ENCODE results near the gene MIA3.

DNA sequence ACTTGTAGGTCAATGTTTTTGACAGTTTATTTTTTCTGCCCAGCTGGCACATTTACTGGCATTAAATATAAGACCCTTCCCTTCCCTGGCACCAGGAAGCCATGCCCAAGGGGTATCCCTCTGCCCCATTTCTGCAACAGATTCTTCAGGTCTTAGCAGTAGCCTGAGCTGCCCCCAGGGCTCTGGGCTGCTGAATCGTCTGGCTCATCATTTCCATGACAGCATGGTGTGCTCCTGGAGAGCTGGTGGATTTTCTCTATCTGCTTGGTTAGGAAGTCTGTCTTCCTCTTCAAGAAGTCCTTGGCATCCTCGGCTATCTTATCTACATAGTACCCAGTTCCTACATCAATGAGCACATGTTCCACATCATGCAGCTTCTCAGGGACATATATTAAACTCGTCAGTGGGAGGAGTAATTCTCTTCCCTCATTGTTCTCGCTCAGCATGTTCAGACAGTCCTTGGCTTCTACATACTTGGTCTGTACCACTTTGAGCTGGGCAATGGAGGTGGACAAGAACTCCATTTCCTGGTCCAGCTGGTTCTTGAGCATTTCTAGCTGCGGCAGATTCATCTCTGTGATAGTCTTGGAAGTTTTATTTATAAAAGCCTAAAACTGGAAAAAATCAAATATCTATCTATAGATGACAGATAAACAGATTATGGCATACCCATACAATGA is 23.5 kb downstream of the MIA3 start:
- TF ChIP-seq, protein P1, sequence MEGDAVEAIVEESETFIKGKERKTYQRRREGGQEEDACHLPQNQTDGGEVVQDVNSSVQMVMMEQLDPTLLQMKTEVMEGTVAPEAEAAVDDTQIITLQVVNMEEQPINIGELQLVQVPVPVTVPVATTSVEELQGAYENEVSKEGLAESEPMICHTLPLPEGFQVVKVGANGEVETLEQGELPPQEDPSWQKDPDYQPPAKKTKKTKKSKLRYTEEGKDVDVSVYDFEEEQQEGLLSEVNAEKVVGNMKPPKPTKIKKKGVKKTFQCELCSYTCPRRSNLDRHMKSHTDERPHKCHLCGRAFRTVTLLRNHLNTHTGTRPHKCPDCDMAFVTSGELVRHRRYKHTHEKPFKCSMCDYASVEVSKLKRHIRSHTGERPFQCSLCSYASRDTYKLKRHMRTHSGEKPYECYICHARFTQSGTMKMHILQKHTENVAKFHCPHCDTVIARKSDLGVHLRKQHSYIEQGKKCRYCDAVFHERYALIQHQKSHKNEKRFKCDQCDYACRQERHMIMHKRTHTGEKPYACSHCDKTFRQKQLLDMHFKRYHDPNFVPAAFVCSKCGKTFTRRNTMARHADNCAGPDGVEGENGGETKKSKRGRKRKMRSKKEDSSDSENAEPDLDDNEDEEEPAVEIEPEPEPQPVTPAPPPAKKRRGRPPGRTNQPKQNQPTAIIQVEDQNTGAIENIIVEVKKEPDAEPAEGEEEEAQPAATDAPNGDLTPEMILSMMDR (IDR thresholded peaks at IDR 0.05; ENCODE audit: poor library complexity, severe bottlenecking): no peak
- no peak for TF ChIP-seq EP300 (conservative IDR thresholded peaks at IDR 0.05; ENCODE audit: poor library complexity, severe bottlenecking)
- no peak for TF ChIP-seq EZH2 (IDR thresholded peaks at IDR 0.05; ENCODE audit: borderline replicate concordance, insufficient read depth, low read length, poor library complexity, severe bottlenecking)
- no peak for TF ChIP-seq POLR2AphosphoS5 (IDR thresholded peaks at IDR 0.05)
- TF ChIP-seq, protein P2, sequence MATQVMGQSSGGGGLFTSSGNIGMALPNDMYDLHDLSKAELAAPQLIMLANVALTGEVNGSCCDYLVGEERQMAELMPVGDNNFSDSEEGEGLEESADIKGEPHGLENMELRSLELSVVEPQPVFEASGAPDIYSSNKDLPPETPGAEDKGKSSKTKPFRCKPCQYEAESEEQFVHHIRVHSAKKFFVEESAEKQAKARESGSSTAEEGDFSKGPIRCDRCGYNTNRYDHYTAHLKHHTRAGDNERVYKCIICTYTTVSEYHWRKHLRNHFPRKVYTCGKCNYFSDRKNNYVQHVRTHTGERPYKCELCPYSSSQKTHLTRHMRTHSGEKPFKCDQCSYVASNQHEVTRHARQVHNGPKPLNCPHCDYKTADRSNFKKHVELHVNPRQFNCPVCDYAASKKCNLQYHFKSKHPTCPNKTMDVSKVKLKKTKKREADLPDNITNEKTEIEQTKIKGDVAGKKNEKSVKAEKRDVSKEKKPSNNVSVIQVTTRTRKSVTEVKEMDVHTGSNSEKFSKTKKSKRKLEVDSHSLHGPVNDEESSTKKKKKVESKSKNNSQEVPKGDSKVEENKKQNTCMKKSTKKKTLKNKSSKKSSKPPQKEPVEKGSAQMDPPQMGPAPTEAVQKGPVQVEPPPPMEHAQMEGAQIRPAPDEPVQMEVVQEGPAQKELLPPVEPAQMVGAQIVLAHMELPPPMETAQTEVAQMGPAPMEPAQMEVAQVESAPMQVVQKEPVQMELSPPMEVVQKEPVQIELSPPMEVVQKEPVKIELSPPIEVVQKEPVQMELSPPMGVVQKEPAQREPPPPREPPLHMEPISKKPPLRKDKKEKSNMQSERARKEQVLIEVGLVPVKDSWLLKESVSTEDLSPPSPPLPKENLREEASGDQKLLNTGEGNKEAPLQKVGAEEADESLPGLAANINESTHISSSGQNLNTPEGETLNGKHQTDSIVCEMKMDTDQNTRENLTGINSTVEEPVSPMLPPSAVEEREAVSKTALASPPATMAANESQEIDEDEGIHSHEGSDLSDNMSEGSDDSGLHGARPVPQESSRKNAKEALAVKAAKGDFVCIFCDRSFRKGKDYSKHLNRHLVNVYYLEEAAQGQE (IDR thresholded peaks at IDR 0.05; ENCODE audit: borderline replicate concordance): no peak
- TF ChIP-seq SMC3 (conservative IDR thresholded peaks at IDR 0.05; ENCODE audit: poor library complexity): no peak
- TF ChIP-seq TAF1 (IDR thresholded peaks at IDR 0.05; ENCODE audit: low read depth): no peak
- TF ChIP-seq RAD21 (conservative IDR thresholded peaks at IDR 0.05): no peak

All from neural cell (in vitro differentiated cells).